Left ventricle myocardium superior (tissue), 1 donor: ENCODE measurements around the gene USP38. TPM values are rescaled to one million over a fixed set of nuclear protein-coding genes. Genes with fewer than 3 reads are reported as not detected.
"Not testable (repeated sequence)": the region's sequence is repeated elsewhere in the genome, so short reads cannot be mapped to it uniquely, and the experiment has no call there.

Experiments used
- ATAC-seq: fragments of 200-7000 bp; cut with Tn5 transposase; one replicate; pipeline ENCODE4 v1.9.1; 2020; ENCODE audit warnings: mild to moderate bottlenecking, moderate library complexity
- DNase-seq: peaks from one replicate; pipeline ENCODE4 v3.0.0-alpha.2; 2020
- intact Hi-C: fragments of 100-400 bp; cut with micrococcal nuclease; formaldehyde crosslinking; loops from one replicate; pipeline ENCODE4 v1.11.0; 2022
- long read RNA-seq: library from polyadenylated mRNA; unstranded; transcript quantifications from one replicate; pipeline ENCODE4 v2.0.0, GENCODE V29; 2021
- total RNA-seq: library from RNA; stranded (reverse); fragmentation: NEBNext Ultra II Directional; extraction: Animal tissue kit (Norgen Biotek cat#: 25700); gene quantifications from one replicate; pipeline ENCODE4 v1.2.1, GENCODE V29; 2021
- donor health status: DM: no; HTN: yes; CAD: no; lungs with severe emphysema.

USP38 gene, protein sequence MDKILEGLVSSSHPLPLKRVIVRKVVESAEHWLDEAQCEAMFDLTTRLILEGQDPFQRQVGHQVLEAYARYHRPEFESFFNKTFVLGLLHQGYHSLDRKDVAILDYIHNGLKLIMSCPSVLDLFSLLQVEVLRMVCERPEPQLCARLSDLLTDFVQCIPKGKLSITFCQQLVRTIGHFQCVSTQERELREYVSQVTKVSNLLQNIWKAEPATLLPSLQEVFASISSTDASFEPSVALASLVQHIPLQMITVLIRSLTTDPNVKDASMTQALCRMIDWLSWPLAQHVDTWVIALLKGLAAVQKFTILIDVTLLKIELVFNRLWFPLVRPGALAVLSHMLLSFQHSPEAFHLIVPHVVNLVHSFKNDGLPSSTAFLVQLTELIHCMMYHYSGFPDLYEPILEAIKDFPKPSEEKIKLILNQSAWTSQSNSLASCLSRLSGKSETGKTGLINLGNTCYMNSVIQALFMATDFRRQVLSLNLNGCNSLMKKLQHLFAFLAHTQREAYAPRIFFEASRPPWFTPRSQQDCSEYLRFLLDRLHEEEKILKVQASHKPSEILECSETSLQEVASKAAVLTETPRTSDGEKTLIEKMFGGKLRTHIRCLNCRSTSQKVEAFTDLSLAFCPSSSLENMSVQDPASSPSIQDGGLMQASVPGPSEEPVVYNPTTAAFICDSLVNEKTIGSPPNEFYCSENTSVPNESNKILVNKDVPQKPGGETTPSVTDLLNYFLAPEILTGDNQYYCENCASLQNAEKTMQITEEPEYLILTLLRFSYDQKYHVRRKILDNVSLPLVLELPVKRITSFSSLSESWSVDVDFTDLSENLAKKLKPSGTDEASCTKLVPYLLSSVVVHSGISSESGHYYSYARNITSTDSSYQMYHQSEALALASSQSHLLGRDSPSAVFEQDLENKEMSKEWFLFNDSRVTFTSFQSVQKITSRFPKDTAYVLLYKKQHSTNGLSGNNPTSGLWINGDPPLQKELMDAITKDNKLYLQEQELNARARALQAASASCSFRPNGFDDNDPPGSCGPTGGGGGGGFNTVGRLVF
- 19.4 TPM for total RNA-seq
- long read RNA-seq, full-length matches to known transcripts, result 28 of 34 reads
- long read RNA-seq, partial matches to known transcripts, result 2 of 34 reads
- long read RNA-seq, other reads (novel, unspliced or antisense), result 4 of 34 reads

DNA sequence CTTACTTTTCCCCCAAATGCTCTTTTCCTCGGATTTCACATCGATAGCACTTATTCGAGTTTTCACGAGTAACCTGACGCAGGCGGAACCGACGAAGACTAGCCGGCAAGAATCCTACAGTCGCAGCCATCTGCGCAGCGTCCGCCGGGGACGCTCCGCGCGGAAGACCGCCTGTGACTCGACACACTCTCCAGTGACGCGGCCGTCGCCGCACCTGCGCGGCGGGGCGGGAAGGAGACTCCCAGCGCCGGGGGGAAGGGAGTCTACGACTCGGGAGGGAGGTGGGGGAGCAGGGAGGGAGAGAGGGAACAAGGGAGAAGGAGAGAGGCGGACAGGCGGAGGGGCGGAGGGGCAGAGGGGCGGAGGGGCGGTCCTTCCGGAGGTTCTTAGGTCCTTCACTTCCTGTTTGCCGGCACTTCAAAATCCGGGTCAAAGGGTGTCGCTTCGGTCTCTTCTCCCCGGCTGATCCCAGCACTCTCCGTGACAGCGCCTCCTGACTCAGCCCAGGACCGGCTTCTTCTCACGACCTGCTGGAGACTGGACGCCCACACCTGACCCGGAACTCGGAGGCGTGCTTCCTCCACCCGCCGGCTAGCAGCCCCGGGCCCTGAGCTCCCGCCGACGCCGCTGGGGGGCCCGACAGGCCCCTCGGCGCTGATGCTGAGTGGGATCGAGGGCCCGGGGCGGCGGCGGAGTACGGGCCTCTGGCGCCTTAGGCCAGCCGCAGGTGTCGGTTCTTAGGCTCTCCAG lies at the start of gene USP38:
Gene USP38, plus strand, starts transcription at position 415 of the 750 bp plus-strand sequence. CDS start 534 bp downstream, outside the sequence.
- intact Hi-C loops, result no loop called here
- ATAC-seq, result peak; percentile 95

DNA sequence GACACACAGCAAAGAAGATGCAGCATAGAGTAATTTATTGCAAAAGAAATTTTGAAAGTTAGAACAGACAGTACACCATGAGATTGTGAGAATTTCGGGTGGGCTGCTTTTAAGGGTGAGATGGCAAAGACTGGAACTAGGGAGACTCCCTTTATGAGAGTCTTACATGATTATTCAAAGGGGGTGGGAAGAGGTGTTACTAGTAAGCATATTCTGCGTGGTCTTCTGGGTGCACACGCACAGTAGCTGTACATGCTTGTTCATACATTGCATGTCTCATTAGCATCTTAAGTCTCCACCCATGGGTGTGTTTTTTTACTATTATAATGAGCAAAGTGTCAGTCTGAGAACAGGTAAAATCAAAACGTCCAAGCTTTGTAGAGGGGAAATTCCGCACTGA lies 49.4 kb upstream of the USP38 start:
- no peak for DNase-seq
- intact Hi-C loops, result no loop called here
- ATAC-seq, result no peak

More for the DNA sequence above, at the start of gene USP38:
- DNase-seq, result peak; percentile 91

DNA sequence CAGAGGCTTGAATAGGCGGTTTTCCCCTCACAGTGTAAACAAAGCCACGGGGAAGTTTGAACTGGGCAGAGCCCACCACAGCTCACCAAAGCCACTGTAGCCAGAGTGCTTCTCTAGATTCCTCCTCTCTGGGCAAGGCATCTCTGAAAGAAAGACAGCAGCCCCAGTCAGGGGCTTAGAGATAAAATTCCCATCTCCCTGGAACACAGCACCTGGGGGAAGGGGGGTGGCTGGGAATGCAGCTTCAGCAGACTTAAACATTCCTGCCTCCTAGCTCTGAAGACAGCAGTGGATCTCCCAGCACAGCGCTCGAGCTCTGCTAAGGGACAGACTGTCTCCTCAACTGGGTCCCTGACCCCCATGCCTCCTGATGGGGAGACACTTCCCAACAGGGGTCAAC lies 44.0 kb upstream of the USP38 start:
- ATAC-seq (no peak), DNase-seq (no peak)
- intact Hi-C loops, result no loop called here

DNA sequence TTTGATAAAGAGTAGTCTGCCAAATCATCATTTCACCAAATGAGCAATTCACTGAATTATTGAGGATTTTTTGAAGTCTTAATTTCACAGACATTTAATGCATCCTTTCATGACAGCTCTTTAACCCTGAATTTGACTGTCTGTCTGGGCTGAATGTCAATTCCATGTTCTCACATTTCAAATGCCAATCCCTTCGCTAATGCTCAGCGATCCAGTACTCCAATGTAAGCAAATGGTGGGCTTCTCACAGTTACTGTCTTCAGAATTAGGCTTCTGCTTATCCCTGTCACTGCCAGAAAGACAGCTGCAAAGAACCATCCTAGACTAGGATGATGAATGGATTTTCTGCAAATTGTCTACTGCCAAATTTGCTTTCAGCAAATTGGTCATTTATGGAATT lies 36.2 kb upstream of the USP38 start:
- ATAC-seq (no peak), DNase-seq (no peak)
- intact Hi-C loops, result no loop called here

DNA sequence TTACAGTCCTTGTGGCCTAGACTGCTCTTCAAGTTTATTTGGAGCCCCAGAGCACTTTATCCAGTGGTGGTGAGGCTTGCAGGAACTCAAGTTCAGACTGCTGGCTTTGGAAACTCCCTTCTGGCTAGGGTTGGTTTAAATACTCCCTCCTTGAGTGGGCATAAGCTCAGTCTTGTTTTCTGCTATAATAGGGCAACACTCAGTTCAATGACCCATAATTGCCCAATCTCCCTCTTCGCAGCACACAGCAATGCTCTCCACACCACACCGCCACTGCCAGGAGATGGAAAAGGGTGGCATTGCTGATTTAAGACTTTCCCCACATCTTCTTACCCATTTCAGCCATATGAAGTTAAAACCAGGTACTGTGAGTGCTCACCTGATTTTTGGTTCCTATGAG lies 27.9 kb upstream of the USP38 start:
- intact Hi-C loops, result no loop called here
- ATAC-seq, result no peak

DNA sequence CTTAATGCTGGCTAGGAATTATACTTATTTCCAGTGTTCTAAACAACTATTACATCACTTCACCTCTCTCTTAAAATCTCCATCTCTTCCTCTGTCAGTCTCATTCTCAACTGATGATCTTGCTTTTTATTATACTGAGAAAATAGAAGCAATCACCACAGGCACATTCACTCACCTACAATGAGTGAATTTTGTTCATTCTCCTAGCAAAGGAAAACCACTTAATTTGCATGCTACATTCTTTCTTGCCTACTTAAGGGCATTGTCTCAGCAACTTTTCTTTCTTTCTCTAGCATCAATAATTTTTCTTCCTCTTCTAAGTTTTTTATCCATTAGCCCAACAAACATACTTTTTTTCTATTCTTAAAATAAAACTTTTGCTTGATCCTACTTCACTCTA lies 21.1 kb upstream of the USP38 start:
- ATAC-seq (no peak), DNase-seq (no peak)
- intact Hi-C loops, result no loop called here

More for the DNA sequence above, 27.9 kb upstream of the USP38 start:
- DNase-seq, result no peak

DNA sequence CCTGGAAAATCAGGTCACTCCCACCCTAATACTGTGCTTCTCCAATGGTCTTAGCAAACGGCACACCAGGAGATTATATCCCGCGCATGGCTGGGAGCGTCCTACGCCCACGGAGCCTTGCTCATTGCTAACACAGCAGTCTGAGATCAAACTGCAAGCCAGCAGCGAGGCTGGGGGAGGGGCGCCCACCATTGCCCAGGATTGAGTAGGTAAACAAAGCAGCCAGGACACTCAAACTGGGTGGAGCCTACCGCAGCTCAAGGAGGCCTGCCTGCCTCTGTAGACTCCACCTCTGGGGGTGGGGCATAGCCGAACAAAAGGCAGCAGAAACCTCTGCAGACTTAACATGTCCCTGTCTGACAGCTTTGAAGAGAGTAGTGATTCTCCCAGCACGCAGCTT lies 18.0 kb upstream of the USP38 start:
- DNase-seq, intact Hi-C loops, ATAC-seq: not testable (repeated sequence)

DNA sequence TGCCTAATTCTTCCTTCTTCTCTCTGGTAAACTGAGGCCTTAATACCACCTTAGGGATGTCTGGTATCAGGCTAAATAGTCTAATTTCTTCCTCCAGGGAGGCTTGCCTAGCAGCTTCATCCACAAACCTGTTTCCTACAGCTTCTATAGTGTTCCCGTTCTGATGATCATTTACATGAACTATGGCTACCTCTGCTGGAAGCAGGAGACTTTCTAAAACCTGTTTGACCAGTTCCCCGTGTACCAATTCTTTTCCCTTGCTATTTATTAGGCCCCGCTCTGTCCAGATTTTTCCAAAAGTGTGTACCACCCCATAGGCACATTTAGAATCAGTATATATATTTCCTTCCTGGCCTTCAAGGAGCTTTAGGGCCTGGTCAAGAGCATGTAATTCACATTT lies 5.8 kb upstream of the USP38 start:
- no peak for DNase-seq
- no peak for ATAC-seq
- intact Hi-C loops, result no loop called here

DNA sequence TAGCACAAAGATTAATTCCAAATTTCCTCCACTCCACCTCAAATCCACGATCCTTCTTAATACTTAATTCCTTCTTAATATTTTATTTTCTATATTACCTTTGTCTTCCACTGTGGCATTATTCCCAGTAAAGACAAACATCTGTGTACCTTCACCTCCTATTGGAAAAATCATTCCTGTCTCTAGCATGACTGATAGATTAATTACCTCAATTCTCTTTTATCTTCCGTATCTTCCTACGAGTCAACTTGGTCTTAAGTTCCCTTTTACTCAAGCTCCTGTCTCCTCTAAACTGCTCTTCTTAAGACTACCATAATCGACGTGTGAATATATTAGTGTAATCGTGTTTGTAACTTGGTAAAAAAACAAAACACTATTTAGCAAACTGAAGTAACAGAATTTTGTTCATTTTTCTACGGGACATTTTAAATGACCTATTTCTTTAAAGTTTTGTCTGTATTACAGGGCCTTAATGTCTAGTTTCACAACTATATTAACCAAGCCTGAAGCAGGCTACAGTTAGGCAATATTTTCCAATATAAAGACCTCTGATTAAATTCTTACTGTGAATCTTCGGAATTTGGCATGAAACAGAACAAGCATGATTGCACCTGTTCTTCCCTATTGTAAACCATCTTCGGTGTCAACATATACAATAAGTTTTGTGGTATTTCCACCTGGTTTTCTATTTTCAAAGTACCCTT lies 1.1 kb upstream of the USP38 start:
- intact Hi-C loops, result no loop called here
- DNase-seq (no peak), ATAC-seq (no peak)

DNA sequence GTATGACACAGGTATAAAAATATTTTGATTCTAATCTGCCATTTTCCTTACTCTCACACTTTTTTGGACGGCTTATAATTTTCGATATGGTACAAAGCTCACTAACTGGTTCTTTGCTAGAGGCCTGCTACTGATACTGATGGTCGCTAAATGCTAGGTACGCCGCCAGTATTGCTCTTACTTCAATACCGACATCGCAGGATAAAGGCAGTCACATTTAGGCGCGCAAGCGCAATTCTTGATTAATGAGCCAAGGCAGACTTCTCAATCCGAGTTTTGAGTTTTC lies 557 bp upstream of the USP38 start:
- ATAC-seq (peak; percentile 31), DNase-seq (no peak)
- intact Hi-C loops, result no loop called here

DNA sequence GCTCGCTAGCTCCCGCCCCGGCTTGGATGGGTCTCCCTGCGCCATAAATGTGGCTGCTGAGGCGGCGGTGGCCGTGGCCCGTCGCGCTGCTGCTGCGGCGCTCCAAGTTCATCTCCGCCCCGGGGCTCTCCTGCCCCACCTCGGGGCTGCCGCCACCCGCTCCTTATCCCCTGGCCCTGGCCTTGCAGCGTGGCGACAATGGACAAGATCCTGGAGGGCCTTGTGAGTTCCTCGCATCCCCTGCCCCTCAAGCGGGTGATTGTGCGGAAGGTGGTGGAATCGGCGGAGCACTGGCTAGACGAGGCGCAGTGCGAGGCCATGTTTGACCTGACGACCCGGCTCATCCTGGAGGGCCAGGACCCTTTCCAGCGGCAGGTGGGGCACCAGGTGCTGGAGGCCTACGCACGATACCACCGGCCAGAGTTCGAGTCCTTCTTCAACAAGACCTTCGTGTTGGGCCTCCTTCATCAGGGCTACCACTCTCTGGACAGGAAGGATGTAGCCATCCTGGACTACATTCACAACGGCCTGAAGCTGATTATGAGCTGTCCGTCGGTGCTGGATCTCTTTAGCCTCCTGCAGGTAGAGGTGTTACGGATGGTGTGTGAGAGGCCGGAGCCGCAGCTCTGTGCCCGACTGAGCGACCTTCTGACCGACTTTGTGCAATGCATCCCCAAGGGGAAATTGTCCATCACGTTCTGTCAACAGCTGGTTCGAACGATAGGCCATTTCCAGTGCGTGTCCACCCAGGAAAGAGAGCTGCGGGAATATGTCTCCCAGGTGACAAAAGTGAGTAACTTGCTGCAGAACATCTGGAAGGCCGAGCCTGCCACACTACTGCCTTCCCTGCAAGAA lies 763 bp downstream of the USP38 start:
- intact Hi-C loops, result no loop called here
- DNase-seq (no peak), ATAC-seq (peak; percentile 33)

DNA sequence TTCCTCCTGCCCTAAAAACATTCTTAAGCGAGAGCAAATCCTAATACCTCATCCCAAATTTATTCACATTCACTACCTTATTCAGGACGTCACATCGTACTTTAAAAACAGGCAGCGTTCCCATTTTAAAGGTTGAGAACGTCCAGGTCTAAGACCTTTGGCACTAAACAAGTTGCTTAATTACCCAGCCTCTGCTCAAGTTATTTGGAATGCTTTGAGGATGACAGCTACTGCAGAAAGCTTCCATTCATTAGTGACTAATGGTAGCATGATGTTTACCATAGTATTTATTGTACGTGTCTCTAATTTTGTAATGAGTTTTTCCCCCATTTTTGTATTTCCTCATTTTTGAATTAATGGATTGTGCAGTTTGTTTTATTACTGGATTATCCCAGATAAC lies 1.5 kb downstream of the USP38 start:
- no peak for ATAC-seq
- intact Hi-C loops, result no loop called here
- DNase-seq, result no peak

DNA sequence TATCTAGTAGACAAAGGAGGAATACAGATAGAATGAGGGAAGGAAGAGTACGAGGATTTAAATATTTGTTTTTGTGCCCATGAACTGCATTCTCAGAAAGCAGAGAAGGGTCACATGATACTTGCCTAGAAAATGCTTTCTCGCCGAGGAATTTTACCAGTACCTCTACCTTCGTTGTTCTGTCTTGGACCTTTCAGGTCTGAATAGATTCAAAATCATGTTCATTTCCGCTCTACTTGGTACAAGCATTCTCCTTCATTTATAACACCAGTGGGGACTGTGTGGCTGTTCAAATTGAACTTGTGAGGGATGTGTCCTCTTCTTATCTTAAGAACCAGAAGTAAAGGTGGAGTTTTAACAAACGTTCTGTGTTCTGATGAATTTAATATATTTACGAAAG lies 1.9 kb downstream of the USP38 start:
- ATAC-seq, result no peak
- intact Hi-C loops, result no loop called here
- DNase-seq, result no peak

DNA sequence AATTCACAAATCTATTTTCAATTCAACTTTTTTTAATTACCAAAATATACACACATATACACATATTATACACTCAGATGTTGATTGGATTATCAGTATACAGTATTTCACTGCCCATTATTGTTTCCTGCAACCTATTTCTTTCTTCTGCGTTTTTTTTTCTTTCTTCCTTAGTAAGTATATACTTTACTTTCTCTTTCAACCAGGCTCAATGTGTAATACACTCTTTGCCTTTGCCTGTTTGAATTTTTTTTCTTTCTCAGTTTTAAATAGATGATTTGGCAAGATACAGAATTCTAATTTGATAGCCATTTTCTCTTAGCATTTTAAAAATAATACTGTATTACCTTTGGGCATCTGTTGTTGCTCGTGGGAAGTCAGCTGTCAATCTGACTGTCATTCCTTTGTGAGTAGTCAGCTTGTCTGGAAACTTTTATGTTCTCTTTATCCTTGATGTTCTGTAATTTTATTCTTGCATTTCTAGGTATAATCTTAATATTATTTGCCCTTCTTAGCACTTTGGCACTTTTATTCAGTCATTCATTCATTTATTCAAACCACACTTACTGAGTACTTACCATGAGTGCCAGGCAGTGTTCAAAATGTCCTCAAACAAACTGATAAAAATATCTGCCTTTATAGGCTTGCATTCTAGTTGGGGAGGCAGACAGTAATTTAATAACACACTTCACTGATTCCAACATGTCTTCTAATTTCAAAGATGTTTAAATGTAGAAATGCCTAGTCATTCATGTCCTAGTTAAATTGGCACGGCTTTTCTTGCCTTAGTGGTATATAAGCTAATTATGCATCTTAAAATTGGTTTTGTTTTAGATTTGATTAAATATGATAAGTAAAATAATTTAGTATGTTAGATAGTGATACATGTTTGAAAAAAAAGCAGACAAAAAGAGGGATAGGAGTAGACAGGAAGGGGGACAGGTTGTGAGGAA lies 3.7 kb downstream of the USP38 start:
- ATAC-seq (no peak), DNase-seq (no peak)
- intact Hi-C loops, result no loop called here

DNA sequence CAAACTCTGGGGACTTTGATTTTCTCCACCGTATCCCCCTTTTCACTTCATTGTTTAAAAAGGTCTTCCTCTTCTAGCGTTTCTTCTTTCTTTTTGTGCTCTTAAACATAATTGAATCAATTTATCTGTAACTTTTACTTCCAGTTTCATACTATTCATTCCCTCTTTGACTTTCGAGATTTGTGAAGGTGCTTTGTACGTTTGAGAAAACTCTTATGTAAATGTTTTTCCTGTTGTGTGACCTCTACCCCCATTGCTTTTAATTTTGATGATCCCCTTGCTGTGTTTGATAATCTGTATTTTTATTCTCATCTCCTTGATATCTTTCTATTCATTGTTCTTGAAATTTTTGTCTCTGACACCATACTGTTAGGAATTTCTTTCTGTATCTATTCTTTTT lies 4.8 kb downstream of the USP38 start:
- ATAC-seq, result no peak
- no peak for DNase-seq
- intact Hi-C loops, result no loop called here

DNA sequence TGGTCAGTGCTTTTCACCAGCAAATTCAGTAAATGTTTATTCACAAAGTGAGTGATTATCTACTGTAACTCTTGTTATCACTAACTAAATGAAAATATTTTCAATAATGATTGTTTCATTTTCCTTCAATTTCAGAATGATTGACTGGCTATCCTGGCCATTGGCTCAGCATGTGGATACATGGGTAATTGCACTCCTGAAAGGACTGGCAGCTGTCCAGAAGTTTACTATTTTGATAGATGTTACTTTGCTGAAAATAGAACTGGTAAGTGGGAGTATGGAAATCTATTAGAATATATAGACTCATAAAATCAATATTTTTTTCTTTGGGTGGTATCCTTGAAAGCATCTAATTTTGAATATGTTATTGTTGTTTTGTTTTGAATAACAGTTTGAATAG lies 10.9 kb downstream of the USP38 start:
- intact Hi-C loops, result no loop called here
- DNase-seq (no peak), ATAC-seq (peak; percentile 63)

DNA sequence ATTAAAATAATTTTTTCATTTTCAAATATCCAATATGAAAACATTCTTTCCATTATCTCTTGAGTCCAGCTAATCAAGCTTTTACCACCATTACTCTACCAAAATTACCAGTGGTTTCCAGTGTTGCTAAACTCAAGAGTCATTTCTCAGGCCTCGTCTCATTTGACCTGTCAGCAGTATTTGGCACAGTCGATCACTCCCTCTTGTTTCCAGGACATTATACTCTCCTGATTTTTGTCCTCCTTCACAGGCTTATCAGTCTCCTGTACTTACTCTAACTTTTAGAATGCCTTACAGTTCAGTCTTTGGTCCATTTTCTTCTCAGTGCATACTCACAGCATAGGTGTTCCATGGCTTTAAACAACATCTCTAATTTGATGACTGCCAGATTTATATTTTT lies 11.6 kb downstream of the USP38 start:
- intact Hi-C loops, result no loop called here
- DNase-seq (no peak), ATAC-seq (peak; percentile 74)
